Measurements from ENCODE around the gene CBLIF. TPM values are rescaled to one million over a fixed set of nuclear protein-coding genes. Genes with fewer than 3 reads are reported as not detected.

Gene CBLIF
- total RNA-seq, 1 experiment from 2014 or later, result not detected

DNA sequence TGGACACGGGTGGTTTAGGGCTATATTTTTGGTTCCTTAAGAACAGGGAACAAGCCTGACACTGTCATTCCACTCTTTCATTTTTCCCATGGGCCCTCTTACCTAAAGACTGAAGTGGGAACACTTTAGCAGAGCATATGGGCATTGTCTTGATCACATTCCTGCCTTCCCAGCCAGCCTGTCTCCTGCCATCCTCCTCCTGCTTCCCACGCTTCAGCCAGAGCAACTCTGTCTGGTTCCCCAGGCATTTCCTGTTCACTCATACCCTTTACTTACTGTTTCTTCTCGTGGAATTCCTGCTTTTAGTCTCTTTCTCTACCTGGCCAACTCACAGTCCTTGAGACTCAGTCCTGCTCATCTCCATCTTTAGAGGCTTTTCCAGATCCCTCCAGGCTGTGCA is 57.5 kb downstream of the CBLIF start:
- Histone ChIP-seq H3K36me3 (ENCODE audit: control insufficient read depth, insufficient read depth, low read length) (no peaks in the 10 kb centered on the region), H3K27me3 (ENCODE audit: control insufficient read depth, insufficient read depth, low read length) (no peaks in the 10 kb centered on the region), H3K9me3 (ENCODE audit: control insufficient read depth, insufficient read depth, low read depth, low read length) (no peaks in the 10 kb centered on the region), H3K4me1 (ENCODE audit: control insufficient read depth, insufficient read depth, low read length) (peaks cover 15% of the 10 kb centered on the region), H3K4me3 (ENCODE audit: low read depth in 2 of 2, low read length in 2 of 2) (no peak overlapping the region), H3K27ac (ENCODE audit: low read length) (peak overlapping the region; percentile 54)
- no TSS peak for BruUV-seq (replicated peaks)
- ChIA-PET POLR2A (no interaction called here), CTCF (no interaction called here)
- intact Hi-C loops (cut with micrococcal nuclease; ENCODE audit: unreplicated experiment), result no loop called here
- no peak for ATAC-seq
- DNase-seq (ENCODE audit: low read depth, low spot score), result no peak
- in situ Hi-C loops (cut with HindIII; ENCODE audit: low pct_unique_long_range_greater_than_20kb, low sequenced_read_pairs), result no loop called here
- TF ChIP-seq TCF7L2 (IDR thresholded peaks at IDR 0.05; ENCODE audit: low read depth, low read length), result no peak
- TF ChIP-seq, protein P1, sequence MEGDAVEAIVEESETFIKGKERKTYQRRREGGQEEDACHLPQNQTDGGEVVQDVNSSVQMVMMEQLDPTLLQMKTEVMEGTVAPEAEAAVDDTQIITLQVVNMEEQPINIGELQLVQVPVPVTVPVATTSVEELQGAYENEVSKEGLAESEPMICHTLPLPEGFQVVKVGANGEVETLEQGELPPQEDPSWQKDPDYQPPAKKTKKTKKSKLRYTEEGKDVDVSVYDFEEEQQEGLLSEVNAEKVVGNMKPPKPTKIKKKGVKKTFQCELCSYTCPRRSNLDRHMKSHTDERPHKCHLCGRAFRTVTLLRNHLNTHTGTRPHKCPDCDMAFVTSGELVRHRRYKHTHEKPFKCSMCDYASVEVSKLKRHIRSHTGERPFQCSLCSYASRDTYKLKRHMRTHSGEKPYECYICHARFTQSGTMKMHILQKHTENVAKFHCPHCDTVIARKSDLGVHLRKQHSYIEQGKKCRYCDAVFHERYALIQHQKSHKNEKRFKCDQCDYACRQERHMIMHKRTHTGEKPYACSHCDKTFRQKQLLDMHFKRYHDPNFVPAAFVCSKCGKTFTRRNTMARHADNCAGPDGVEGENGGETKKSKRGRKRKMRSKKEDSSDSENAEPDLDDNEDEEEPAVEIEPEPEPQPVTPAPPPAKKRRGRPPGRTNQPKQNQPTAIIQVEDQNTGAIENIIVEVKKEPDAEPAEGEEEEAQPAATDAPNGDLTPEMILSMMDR (IDR thresholded peaks at IDR 0.05), result no peak
- TF ChIP-seq SIN3A (IDR thresholded peaks at IDR 0.05; ENCODE audit: borderline replicate concordance, insufficient read depth, low read depth, low read length), result no peak
- TF ChIP-seq, protein P2, sequence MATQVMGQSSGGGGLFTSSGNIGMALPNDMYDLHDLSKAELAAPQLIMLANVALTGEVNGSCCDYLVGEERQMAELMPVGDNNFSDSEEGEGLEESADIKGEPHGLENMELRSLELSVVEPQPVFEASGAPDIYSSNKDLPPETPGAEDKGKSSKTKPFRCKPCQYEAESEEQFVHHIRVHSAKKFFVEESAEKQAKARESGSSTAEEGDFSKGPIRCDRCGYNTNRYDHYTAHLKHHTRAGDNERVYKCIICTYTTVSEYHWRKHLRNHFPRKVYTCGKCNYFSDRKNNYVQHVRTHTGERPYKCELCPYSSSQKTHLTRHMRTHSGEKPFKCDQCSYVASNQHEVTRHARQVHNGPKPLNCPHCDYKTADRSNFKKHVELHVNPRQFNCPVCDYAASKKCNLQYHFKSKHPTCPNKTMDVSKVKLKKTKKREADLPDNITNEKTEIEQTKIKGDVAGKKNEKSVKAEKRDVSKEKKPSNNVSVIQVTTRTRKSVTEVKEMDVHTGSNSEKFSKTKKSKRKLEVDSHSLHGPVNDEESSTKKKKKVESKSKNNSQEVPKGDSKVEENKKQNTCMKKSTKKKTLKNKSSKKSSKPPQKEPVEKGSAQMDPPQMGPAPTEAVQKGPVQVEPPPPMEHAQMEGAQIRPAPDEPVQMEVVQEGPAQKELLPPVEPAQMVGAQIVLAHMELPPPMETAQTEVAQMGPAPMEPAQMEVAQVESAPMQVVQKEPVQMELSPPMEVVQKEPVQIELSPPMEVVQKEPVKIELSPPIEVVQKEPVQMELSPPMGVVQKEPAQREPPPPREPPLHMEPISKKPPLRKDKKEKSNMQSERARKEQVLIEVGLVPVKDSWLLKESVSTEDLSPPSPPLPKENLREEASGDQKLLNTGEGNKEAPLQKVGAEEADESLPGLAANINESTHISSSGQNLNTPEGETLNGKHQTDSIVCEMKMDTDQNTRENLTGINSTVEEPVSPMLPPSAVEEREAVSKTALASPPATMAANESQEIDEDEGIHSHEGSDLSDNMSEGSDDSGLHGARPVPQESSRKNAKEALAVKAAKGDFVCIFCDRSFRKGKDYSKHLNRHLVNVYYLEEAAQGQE (IDR thresholded peaks at IDR 0.05; ENCODE audit: insufficient read depth in 1 of 2, low read depth in 2 of 2, low read length in 1 of 2), result no peak
- no peak for TF ChIP-seq POLR2AphosphoS5 (IDR thresholded peaks at IDR 0.05; ENCODE audit: low read depth, low read length)

DNA sequence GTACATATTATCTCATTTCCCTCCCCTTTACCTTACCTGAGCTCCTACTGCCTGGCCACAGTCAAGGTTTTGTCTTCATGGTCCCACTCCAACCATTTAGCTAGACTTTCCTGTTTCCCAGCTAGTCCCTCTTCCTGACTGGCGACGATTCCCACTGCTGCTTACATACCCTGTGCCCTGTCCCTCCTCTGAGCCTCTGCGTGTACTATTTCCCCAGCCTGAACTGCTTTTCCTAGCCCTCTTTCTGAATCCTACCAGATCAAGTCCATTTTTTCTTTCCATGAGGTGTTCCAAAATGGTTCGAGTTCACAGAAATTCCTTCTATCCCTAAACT is 58.1 kb downstream of the CBLIF start:
- ATAC-seq (peak; percentile 78), DNase-seq (ENCODE audit: low read depth, low spot score) (no peak)
- H3K27me3 ChIP-seq (ENCODE audit: control insufficient read depth, insufficient read depth, low read length), result no peaks in the 10 kb centered on the region
- BruUV-seq (replicated peaks), result no TSS peak
- no peaks in the 10 kb centered on the region for H3K36me3 ChIP-seq (ENCODE audit: control insufficient read depth, insufficient read depth, low read length)
- ChIA-PET CTCF (no interaction called here), POLR2A (interaction anchor here (1.0 kb wide), 1 partner anchor 119 kb away, joined by 3 read pairs; the partner anchor contains the start of gene PATL1)
- no peak overlapping the region; a peak in 1 of 4 replicates for H3K4me3 ChIP-seq (ENCODE audit: low read depth in 2 of 2, low read length in 2 of 2)
- H3K9me3 ChIP-seq (ENCODE audit: control insufficient read depth, insufficient read depth, low read depth, low read length), result no peaks in the 10 kb centered on the region
- intact Hi-C loops (cut with micrococcal nuclease; ENCODE audit: unreplicated experiment) (no loop called here), in situ Hi-C loops (cut with HindIII; ENCODE audit: low pct_unique_long_range_greater_than_20kb, low sequenced_read_pairs) (no loop called here)
- peaks cover 15% of the 10 kb centered on the region for H3K4me1 ChIP-seq (ENCODE audit: control insufficient read depth, insufficient read depth, low read length)
- H3K27ac ChIP-seq (ENCODE audit: low read length), result peak overlapping the region; percentile 54
- no peak for TF ChIP-seq SIN3A (IDR thresholded peaks at IDR 0.05; ENCODE audit: borderline replicate concordance, insufficient read depth, low read depth, low read length)
- TF ChIP-seq POLR2AphosphoS5 (IDR thresholded peaks at IDR 0.05; ENCODE audit: low read depth, low read length), result no peak
- TF ChIP-seq, protein P2 (IDR thresholded peaks at IDR 0.05; ENCODE audit: insufficient read depth in 1 of 2, low read depth in 2 of 2, low read length in 1 of 2), result no peak
- TF ChIP-seq, protein P1 (IDR thresholded peaks at IDR 0.05), result no peak
- no peak for TF ChIP-seq TCF7L2 (IDR thresholded peaks at IDR 0.05; ENCODE audit: low read depth, low read length)
